Rectal smooth muscle tissue (tissue), 1 donor: ENCODE data around the gene PPP4R3A.

Experiments used
- H3K27ac ChIP-seq: one replicate; pipeline ENCODE4 v1.7.0; 2013; ENCODE audit warnings: low read depth, low read length, inconsistent platforms
- H3K27me3 ChIP-seq: one replicate; pipeline ENCODE4 v1.7.0; 2013; ENCODE audit warnings: low read length; ENCODE audit not compliant: control insufficient read depth, insufficient read depth
- H3K36me3 ChIP-seq: one replicate; pipeline ENCODE4 v1.7.0; 2013; ENCODE audit warnings: low read length; ENCODE audit not compliant: control insufficient read depth, insufficient read depth
- H3K4me1 ChIP-seq: one replicate; pipeline ENCODE4 v1.7.0; 2013; ENCODE audit warnings: low read length; ENCODE audit not compliant: control insufficient read depth, insufficient read depth
- H3K4me3 ChIP-seq: one replicate; pipeline ENCODE4 v1.7.0; 2013; ENCODE audit warnings: low read length
- H3K9ac ChIP-seq: one replicate; pipeline ENCODE4 v1.7.0; 2013; ENCODE audit warnings: low read length

The PPP4R3A gene

DNA sequence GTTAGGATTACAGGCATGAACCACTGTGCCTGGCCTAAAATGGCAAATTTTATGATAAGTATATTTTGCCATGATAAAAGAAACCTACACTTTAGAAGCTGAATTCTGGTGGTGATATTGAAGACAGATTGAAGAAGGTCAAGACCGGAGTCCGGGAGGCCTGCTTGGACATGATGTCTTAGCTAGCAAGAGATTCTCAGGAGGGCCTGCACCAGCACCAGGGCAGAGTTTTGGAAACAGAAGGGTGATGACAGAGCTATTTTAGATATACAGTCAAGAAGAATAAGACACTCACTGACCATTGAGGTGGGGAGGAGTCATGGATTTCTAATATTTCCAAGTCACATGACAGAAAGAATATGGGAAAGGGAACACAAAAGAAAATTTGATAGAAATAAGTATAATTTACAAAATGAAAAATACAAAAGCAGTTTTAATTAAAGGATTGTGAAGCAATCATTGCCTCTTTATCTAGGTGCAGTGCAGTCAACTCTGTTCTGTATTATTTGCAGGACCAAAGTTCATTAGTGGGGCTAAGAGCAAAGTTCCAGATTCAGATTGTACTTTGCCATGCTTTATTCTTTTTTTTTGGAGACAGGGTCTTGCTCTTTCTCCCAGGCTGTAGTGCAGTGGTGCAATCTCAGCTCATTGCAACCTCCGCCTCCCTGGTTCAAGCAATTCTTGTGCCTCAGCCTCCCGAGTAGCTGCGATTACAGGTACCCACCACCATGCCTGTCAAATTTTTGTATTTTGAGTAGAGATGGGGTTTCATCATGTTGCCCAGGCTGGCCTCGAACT is 9.3 kb upstream of the PPP4R3A start:
- Histone ChIP-seq H3K4me3 (no peak overlapping the region), H3K27me3 (no peaks in the 10 kb centered on the region), H3K4me1 (no peaks in the 10 kb centered on the region), H3K36me3 (no peaks in the 10 kb centered on the region), H3K9ac (no peak overlapping the region), H3K27ac (no peak overlapping the region)

- Histone ChIP-seq H3K4me1 (no peaks in the 10 kb centered on the region), H3K27me3 (no peaks in the 10 kb centered on the region)
These were observed 6.7 kb upstream of the PPP4R3A start for GRCh38 chr14:91516663-91517388.

DNA sequence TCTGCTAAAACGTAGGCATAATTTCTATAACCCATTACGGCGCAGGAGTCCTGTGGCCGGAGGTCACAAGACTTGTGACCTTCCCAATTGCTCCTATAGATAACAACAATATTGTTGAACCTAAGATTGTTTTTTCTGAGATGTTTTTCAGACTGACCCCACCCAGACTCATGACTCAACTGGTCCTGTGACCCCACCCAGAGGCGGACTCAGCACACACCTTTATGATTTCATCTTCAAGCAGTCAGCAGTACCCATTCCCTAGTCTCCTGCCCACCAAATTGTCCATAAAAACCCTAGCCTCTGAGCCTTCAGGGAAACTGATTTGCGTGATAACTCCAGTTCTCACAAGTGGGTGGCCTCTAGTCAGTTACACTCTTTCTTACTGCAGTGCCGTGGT is 5.9 kb upstream of the PPP4R3A start:
- Histone ChIP-seq H3K27ac (no peak overlapping the region), H3K4me1 (no peaks in the 10 kb centered on the region), H3K27me3 (no peaks in the 10 kb centered on the region), H3K9ac (no peak overlapping the region), H3K4me3 (no peak overlapping the region), H3K36me3 (no peaks in the 10 kb centered on the region)

More at GRCh38 chr14:91516663-91517388, 6.7 kb upstream of the PPP4R3A start:
- Histone ChIP-seq H3K4me3 (no peak overlapping the region), H3K9ac (no peak overlapping the region), H3K27ac (peak overlapping the region; percentile 64), H3K36me3 (no peaks in the 10 kb centered on the region)

DNA sequence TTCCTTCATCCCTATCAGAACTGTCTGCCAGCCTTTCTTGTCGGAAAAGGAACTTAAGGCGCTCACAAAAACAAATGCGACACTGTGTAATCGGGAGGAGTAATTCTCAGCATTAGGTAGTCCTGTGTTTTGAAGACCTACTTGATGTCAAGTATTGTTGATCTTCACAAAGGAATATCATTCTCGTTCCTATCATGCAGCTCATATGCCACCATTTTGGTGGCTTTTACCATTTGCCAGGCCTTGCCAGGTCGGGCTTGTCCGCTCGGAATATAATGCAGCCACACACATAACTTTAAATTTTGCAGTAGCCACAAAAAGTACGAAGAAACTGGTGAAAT is 903 bp upstream of the PPP4R3A start:
- Histone ChIP-seq H3K36me3 (no peaks in the 10 kb centered on the region), H3K27ac (peak overlapping the region; percentile 98), H3K9ac (peak overlapping the region; percentile 92), H3K27me3 (no peaks in the 10 kb centered on the region), H3K4me1 (peaks cover 3% of the 10 kb centered on the region), H3K4me3 (peak overlapping the region; percentile 91)

GRCh38 chr14:91509878-91510170 is 286 bp downstream of the PPP4R3A start:
- H3K4me3 ChIP-seq: peak overlapping the region; percentile 91
- H3K36me3 ChIP-seq: peaks cover 2% of the 10 kb centered on the region
- peak overlapping the region; percentile 91 for H3K9ac ChIP-seq
- peak overlapping the region; percentile 98 for H3K27ac ChIP-seq
- H3K4me1 ChIP-seq: peaks cover 3% of the 10 kb centered on the region
- no peaks in the 10 kb centered on the region for H3K27me3 ChIP-seq

DNA sequence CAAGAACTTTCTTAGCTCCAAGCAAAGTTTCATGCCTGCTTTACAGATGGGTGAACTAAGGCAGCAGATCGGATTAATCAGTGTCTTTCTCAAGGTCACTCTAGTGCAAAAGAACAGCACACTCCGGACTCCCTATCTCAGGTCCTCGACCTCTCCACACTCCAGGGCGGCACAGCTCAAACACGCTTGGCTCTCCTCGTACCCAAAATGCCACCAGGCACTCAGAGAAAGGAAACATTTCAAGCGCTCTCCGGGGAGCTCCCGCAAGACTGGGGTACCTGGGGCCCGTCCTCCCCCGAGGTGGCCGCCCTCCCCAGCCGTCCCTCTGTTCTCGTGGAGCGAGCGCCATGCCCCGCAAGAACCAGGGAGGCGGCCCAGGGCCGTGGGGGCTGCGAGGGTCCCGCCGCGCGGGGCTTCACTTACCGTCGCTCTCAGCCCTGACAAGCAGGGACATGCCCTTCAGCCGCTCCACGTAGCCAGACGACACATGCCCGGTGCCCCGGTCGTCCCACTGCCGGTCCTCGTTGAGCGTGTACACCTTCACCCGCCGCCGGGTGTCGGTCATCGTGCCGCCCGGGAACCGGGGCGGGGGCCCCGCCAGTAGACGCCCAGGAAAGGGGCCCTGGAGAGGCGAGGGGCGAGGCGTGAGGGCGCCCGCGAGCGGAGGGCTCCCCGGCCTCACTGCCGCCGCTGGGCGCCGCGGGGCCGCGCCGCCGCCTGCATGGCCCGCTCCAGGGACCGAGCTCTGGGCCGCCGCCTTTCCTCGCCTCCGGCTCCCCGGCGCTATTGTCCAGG is 830 bp downstream of the PPP4R3A start:
- Histone ChIP-seq H3K4me1 (peaks cover 3% of the 10 kb centered on the region), H3K9ac (peak overlapping the region; percentile 91), H3K36me3 (peaks cover 2% of the 10 kb centered on the region), H3K4me3 (peak overlapping the region; percentile 91), H3K27me3 (no peaks in the 10 kb centered on the region), H3K27ac (peak overlapping the region; percentile 98)

GRCh38 chr14:91508105-91508504 is 2.0 kb downstream of the PPP4R3A start:
- Histone ChIP-seq H3K9ac (no peak overlapping the region), H3K4me1 (peaks cover 3% of the 10 kb centered on the region), H3K27ac (peak overlapping the region; percentile 36), H3K4me3 (peak overlapping the region; percentile 91), H3K36me3 (peaks cover 2% of the 10 kb centered on the region), H3K27me3 (no peaks in the 10 kb centered on the region)

- H3K27ac ChIP-seq: no peak overlapping the region
- peaks cover 2% of the 10 kb centered on the region for H3K36me3 ChIP-seq
- no peak overlapping the region for H3K4me3 ChIP-seq
- H3K9ac ChIP-seq: no peak overlapping the region
- H3K27me3 ChIP-seq: no peaks in the 10 kb centered on the region
- peaks cover 3% of the 10 kb centered on the region for H3K4me1 ChIP-seq
These were observed 3.9 kb downstream of the PPP4R3A start for GRCh38 chr14:91506226-91506625.

GRCh38 chr14:91503000-91503504 is 7.1 kb downstream of the PPP4R3A start:
- Histone ChIP-seq H3K27ac (no peak overlapping the region), H3K36me3 (peaks cover 2% of the 10 kb centered on the region), H3K4me1 (no peaks in the 10 kb centered on the region), H3K9ac (no peak overlapping the region), H3K27me3 (no peaks in the 10 kb centered on the region), H3K4me3 (no peak overlapping the region)

- Histone ChIP-seq H3K27me3 (no peaks in the 10 kb centered on the region), H3K4me3 (no peak overlapping the region), H3K36me3 (peaks cover 2% of the 10 kb centered on the region), H3K4me1 (peaks cover 4% of the 10 kb centered on the region), H3K27ac (no peak overlapping the region), H3K9ac (no peak overlapping the region)
These were observed 7.9 kb downstream of the PPP4R3A start for GRCh38 chr14:91501951-91502930.

DNA sequence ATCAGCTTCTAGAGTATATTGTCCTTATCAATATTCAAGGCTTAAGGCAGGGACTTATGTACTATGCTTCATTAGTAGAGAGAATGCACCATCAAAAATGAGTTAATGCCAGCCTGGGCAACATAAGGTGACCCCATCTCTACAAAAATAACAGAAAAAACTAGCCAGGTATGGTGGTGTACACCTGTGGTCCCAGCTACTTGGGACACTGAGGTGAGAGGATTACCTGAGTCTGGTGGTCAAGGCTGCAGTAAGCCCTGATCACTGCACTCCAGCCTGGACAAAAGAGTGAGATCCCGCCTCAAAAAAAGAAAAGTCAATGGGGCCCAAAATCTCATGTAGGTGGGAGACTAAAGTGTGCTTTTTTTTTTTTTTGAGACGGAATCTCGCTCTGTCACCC is 8.8 kb downstream of the PPP4R3A start:
- H3K27me3 ChIP-seq: no peaks in the 10 kb centered on the region
- H3K9ac ChIP-seq: no peak overlapping the region
- no peak overlapping the region for H3K27ac ChIP-seq
- H3K4me3 ChIP-seq: no peak overlapping the region
- peaks cover 11% of the 10 kb centered on the region for H3K4me1 ChIP-seq
- H3K36me3 ChIP-seq: peaks cover 2% of the 10 kb centered on the region
